OCI-LY3 (cell line): ENCODE results near the gene PURB.
"Not testable (repeated sequence)": the region's sequence is repeated elsewhere in the genome, so short reads cannot be mapped to it uniquely, and the experiment has no call there.

Experiments used
- H2AFZ ChIP-seq: fragments of 200-600, 300-600 bp; shearing (Covaris generic); 2 replicates; pipeline ENCODE4 v1.6.0; 2014; ENCODE audit warnings: antibody characterized with exemption, low read depth, low read length
- H3K27ac ChIP-seq: fragments of 200-600, 300-600 bp; sonication (generic); 2 replicates; pipeline ENCODE4 v1.5.1; 2014; ENCODE audit warnings: mild to moderate bottlenecking, low read length, moderate library complexity, mixed read lengths
- H3K27me3 ChIP-seq: fragments of 200-600, 300-600 bp; sonication (generic); 2 replicates; pipeline ENCODE4 v1.6.1; 2014; ENCODE audit warnings: low read depth, low read length, mixed read lengths
- H3K36me3 ChIP-seq: fragments of 200-600, 300-600 bp; sonication (generic); replicated peaks from 2 replicates; pipeline ENCODE3; 2014; ENCODE audit warnings: low read depth, low read length, mixed read lengths
- H3K4me1 ChIP-seq: fragments of 300-600, 200-600 bp; sonication (generic); 2 replicates; pipeline ENCODE4 v1.6.1; 2014; ENCODE audit warnings: low read length, mixed read lengths
- H3K4me2 ChIP-seq: fragments of 200-600, 300-600 bp; sonication (generic); 2 replicates; pipeline ENCODE4 v1.6.1; 2014; ENCODE audit warnings: low read length, mixed read lengths
- H3K4me3 ChIP-seq: fragments of 300-600, 200-600 bp; sonication (generic); 2 replicates; pipeline ENCODE4 v1.5.1; 2014; ENCODE audit warnings: antibody characterized with exemption, mild to moderate bottlenecking, low read length, moderate library complexity
- H3K79me2 ChIP-seq: fragments of 300-600, 200-600 bp; shearing (Covaris generic); 2 replicates; pipeline ENCODE4 v1.6.1; 2014; ENCODE audit warnings: mild to moderate bottlenecking, low read length, mixed read lengths
- H3K9ac ChIP-seq: fragments of 300-600, 200-600 bp; shearing (Covaris generic); 2 replicates; pipeline ENCODE4 v1.6.0; 2014; ENCODE audit warnings: mild to moderate bottlenecking, low read length, moderate library complexity
- H3K9me3 ChIP-seq: fragments of 200-600, 300-600 bp; shearing (Covaris generic); 2 replicates; pipeline ENCODE4 v1.6.1; 2014; ENCODE audit warnings: low read length, mixed read lengths; ENCODE audit not compliant: insufficient read depth
- H4K20me1 ChIP-seq: fragments of 200-600, 300-600 bp; sonication (generic); 2 replicates; pipeline ENCODE4 v1.6.1; 2016; ENCODE audit warnings: low read length, mixed read lengths; ENCODE audit not compliant: insufficient read depth
- CTCF ChIP-seq: fragments of 200-600, 300-600 bp; sonication (generic); IDR thresholded peaks from 2 replicates; pipeline ENCODE4 v1.5.1; 2014; ENCODE audit warnings: antibody characterized with exemption, low read length, low read depth
- EZH2phosphoT487 ChIP-seq: fragments of 200-600 bp; shearing (Covaris generic); IDR thresholded peaks from 2 replicates; pipeline ENCODE4 v1.6.1; 2018; ENCODE audit warnings: antibody characterized with exemption, mixed run types, low read depth

PURB gene

GRCh38 chr7:44872787-44873186, 12.5 kb downstream of the PURB start:
- no peaks in the 10 kb centered on the region for H4K20me1 ChIP-seq
- no peak overlapping the region for H3K4me3 ChIP-seq
- no peaks in the 10 kb centered on the region for H3K79me2 ChIP-seq
- no peak overlapping the region for H2AFZ ChIP-seq
- H3K36me3 ChIP-seq, result no peaks in the 10 kb centered on the region
- no peaks in the 10 kb centered on the region; the same call in 1 of the 2 replicates for H3K9me3 ChIP-seq
- H3K4me2 ChIP-seq, result no peak overlapping the region
- no peak overlapping the region for H3K9ac ChIP-seq
- H3K27me3 ChIP-seq, result no peaks in the 10 kb centered on the region
- H3K4me1 ChIP-seq, result peaks cover 9% of the 10 kb centered on the region; the same call in 1 of the 2 replicates
- TF ChIP-seq EZH2phosphoT487 (no peak), CTCF (no peak)
- no peak overlapping the region for H3K27ac ChIP-seq

- not testable (repeated sequence) for H3K9me3 ChIP-seq, H3K9ac ChIP-seq, H4K20me1 ChIP-seq, H3K4me3 ChIP-seq, H2AFZ ChIP-seq, H3K27ac ChIP-seq, H3K36me3 ChIP-seq, H3K4me1 ChIP-seq, H3K27me3 ChIP-seq, H3K79me2 ChIP-seq, H3K4me2 ChIP-seq
Measured at GRCh38 chr7:44871918-44872317, 13.4 kb downstream of the PURB start.

- H3K36me3 ChIP-seq, H3K4me1 ChIP-seq, H2AFZ ChIP-seq, H3K9me3 ChIP-seq, H3K4me2 ChIP-seq, H3K79me2 ChIP-seq, H3K9ac ChIP-seq, H4K20me1 ChIP-seq, H3K27ac ChIP-seq, H3K4me3 ChIP-seq, H3K27me3 ChIP-seq: not testable (repeated sequence)
Measured at GRCh38 chr7:44870780-44871179, 14.6 kb downstream of the PURB start.

GRCh38 chr7:44870336-44870735, 15.0 kb downstream of the PURB start:
- H3K4me3 ChIP-seq, H2AFZ ChIP-seq, H3K9ac ChIP-seq: not testable (repeated sequence)

GRCh38 chr7:44867073-44867995, 18.0 kb downstream of the PURB start:
- H3K27me3 ChIP-seq, result 0 out of 2 replicates have a peak, but pooled peaks cover 2% of the 10 kb centered on the region
- H3K4me2 ChIP-seq, result no peak overlapping the region
- H3K9me3 ChIP-seq, result no peaks in the 10 kb centered on the region
- H3K79me2 ChIP-seq, result no peaks in the 10 kb centered on the region
- no peaks in the 10 kb centered on the region for H3K4me1 ChIP-seq
- no peak for TF ChIP-seq CTCF
- TF ChIP-seq EZH2phosphoT487, result no peak
- H3K36me3 ChIP-seq, result no peaks in the 10 kb centered on the region
- H2AFZ ChIP-seq, result no peak overlapping the region
- no peak overlapping the region for H3K9ac ChIP-seq
- H3K4me3 ChIP-seq, result no peak overlapping the region
- no peaks in the 10 kb centered on the region for H4K20me1 ChIP-seq
- H3K27ac ChIP-seq, result no peak overlapping the region

More at GRCh38 chr7:44870336-44870735, 15.0 kb downstream of the PURB start:
- H3K27me3 ChIP-seq, H3K4me1 ChIP-seq, H3K4me2 ChIP-seq, H3K36me3 ChIP-seq, H3K9me3 ChIP-seq, H4K20me1 ChIP-seq, H3K27ac ChIP-seq, H3K79me2 ChIP-seq: not testable (repeated sequence)

GRCh38 chr7:44861949-44862348, 23.4 kb downstream of the PURB start:
- not testable (repeated sequence) for H3K27me3 ChIP-seq, H3K36me3 ChIP-seq, H3K9ac ChIP-seq, H3K79me2 ChIP-seq, H4K20me1 ChIP-seq, H3K4me1 ChIP-seq, H3K9me3 ChIP-seq, H3K4me2 ChIP-seq, H3K4me3 ChIP-seq, H3K27ac ChIP-seq, H2AFZ ChIP-seq
